LNCaP clone FGC (cell line): Measurements from ENCODE around the gene SNX3.
"Not testable (repeated sequence)": the region's sequence is repeated elsewhere in the genome, so short reads cannot be mapped to it uniquely, and the experiment has no call there.

ENCODE experiments used
- DNase-seq: peaks from one replicate; pipeline ENCODE4 v3.0.0-alpha.2; 2011; ENCODE audit warnings: low read depth
- H3K4me3 ChIP-seq: 2 replicates; pipeline ENCODE4 v1.5.1; 2011; ENCODE audit warnings: mild to moderate bottlenecking, low read depth, low read length, control low read depth
- TF ChIP-seq, protein P1 (sequence below): IDR thresholded peaks from 2 replicates; pipeline ENCODE4 v1.5.1; 2012; ENCODE audit warnings: mild to moderate bottlenecking; ENCODE audit not compliant: control insufficient read depth, insufficient read depth; ENCODE audit errors: extremely low read depth

Gene SNX3

DNA sequence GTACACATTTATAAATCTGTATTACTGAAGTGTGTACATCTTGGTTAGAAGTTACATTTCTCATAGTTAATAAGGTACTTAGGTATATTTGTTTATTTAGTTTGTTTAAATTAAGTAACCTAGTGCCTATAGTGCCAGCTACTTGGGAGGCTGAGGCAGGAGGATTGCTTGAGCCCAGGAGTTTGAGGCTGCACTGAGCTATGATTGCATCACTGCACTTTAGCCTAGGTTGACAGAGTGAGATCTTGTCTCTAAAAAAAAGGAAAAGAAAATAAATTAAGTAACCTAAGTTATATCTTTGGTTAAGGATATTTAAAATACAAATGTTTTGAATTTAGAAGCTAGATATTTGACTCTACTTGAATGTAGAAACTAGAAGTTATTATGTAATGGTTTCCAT lies 24.5 kb upstream of the SNX3 start:
- no peak for DNase-seq
- TF ChIP-seq, protein P1, sequence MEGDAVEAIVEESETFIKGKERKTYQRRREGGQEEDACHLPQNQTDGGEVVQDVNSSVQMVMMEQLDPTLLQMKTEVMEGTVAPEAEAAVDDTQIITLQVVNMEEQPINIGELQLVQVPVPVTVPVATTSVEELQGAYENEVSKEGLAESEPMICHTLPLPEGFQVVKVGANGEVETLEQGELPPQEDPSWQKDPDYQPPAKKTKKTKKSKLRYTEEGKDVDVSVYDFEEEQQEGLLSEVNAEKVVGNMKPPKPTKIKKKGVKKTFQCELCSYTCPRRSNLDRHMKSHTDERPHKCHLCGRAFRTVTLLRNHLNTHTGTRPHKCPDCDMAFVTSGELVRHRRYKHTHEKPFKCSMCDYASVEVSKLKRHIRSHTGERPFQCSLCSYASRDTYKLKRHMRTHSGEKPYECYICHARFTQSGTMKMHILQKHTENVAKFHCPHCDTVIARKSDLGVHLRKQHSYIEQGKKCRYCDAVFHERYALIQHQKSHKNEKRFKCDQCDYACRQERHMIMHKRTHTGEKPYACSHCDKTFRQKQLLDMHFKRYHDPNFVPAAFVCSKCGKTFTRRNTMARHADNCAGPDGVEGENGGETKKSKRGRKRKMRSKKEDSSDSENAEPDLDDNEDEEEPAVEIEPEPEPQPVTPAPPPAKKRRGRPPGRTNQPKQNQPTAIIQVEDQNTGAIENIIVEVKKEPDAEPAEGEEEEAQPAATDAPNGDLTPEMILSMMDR, result no peak
- H3K4me3 ChIP-seq, result no peak overlapping the region

DNA sequence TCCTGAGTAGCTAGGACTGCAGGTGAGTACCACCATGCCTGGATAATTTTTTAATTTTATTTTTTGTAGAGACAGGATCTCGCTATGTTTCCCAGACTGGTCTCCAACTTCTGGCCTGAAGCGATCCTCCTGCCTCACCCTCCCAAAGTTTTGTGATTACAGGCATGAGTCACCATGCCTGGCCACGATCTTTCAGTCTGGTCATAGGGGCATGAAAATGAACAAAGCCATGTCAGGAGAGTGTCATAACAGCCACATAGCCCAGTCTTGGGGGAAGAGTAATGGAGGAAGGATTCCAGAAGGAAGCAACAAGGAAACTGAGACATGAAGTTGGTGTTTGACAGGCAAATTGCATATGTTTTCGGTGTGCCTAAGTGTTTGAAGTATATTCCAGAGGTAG lies 17.0 kb upstream of the SNX3 start:
- TF ChIP-seq, protein P1, result no peak
- H3K4me3 ChIP-seq, result no peak overlapping the region
- no peak for DNase-seq

DNA sequence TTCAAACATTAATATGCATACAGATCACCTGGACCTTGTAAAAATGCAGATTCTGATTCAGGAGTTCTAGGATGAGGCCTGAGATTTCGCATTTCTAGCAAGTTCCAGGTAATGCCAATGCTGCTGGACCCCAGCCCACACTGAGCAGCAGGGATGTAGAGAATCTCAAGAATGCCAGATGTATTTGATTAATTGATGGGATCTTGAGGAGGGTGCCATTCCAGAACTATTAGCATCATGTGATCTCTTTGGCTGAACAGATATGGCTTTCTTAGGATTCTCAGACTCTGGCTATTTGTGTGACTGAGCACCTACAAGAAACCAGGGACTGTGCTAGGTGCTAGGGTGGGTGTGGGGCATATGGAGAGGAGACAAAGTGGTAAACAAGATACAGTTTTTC lies 16.5 kb upstream of the SNX3 start:
- TF ChIP-seq, protein P1, result no peak
- no peak for DNase-seq
- no peak overlapping the region for H3K4me3 ChIP-seq

DNA sequence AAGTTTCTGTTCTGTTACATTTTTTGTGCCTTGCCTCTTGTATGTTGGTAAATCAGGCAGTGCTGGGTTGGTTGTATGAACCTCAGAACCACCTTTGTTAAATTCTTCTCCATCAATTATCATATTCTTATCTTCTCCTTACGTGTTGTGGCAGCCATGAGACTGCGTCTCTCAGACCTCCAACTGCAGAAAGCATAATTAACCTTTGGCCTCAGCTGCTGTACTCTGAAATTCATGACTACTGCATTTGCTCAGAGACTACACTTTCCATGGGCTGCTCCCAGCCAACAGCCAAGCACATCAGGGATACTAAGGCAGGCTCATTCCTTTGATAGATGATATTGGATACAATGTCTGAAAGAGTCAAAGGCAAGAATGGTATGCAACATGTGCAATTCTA lies 15.1 kb upstream of the SNX3 start:
- TF ChIP-seq, protein P1, result no peak
- no peak overlapping the region for H3K4me3 ChIP-seq
- no peak for DNase-seq

DNA sequence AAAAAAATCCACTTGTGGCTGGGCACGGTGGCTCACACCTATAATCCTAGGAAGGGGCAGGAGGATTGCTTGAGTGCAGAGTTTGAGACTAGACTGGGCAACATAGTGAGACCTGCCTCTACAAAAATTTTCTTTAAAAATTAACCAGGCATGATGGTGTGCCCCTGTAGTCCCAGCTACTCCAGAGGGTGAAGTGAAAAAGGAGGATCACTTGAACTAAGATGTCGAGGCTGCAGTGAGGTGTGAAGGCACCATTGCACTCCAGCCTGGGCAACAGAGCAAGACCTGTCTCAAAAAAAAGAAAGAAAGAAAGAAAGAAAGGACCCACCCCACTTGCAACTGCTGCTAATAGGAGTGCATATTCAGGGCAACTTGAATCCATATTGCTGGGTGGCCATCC lies 13.7 kb upstream of the SNX3 start:
- TF ChIP-seq, protein P1, result no peak
- DNase-seq, result no peak
- H3K4me3 ChIP-seq, result no peak overlapping the region

DNA sequence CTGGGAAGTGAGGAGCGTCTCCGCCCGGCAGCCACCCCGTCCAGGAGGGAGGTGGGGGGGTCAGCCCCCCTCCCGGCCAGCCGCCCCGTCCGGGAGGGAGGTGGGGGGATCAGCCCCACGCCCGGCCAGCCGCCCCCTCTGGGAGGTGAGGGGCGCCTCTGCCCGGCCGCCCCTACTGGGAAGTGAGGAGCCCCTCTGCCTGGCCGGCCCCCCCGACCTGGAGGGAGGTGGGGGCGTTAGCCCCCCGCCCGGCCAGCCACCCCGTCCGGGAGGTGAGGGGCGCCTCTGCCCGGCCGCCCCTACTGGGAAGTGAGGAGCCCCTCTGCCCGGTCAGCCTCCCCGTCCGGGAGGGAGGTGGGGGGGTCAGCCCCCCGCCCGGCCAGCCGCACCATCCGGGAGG lies 9.1 kb upstream of the SNX3 start:
- DNase-seq, H3K4me3 ChIP-seq: not testable (repeated sequence)

DNA sequence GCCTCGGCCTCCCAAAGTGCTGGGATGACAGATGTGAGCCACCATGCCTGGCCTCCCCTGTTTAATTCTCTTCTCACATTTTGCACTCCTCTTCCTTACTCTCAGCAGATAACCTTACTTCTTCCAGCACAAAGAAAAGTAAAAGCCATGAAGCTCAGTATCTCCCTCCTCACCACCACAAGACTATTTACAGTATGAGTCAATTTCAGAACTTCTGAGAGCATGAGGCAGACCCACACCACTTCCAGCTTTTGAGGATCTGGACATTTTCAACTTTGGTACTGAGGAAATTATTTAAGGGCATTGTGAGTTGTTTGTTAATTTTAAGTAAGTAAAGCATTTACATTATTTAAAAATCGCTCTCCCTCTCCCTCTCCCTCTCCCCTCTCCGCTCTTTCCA lies 8.0 kb upstream of the SNX3 start:
- DNase-seq, result no peak
- no peak overlapping the region for H3K4me3 ChIP-seq
- TF ChIP-seq, protein P1, result no peak

DNA sequence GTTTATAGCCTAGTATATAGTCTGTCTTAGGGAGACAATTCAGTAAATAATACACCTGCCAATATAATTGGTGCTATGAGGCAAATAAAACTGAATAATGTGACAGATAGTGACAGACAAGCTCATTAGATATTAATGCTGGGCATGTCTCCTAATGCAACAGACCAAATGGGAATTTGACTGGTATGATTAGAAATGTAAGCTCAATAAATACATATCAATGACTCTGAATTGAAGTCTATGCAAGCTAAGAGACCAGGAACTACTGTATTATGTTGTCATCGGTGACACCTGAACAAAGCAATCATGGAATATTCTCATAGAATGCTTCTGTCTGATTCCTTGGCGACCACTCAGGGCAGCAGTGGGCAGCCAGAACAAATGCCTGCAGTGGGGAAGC lies 2.5 kb upstream of the SNX3 start:
- no peak for DNase-seq
- TF ChIP-seq, protein P1, result no peak
- H3K4me3 ChIP-seq, result no peak overlapping the region
